ENCODE results near the gene SLC24A3. TPM values are rescaled to one million over a fixed set of nuclear protein-coding genes. Genes with fewer than 3 reads are reported as not detected.
A peak's percentile ranks its signal among the peaks of the same experiment; 100 is the strongest.

Gene SLC24A3
- total and polyA plus RNA-seq, 5 donors = 0.57 to 1.1 (median 0.76) TPM

- Histone ChIP-seq H3K27me3 (ENCODE audit: control insufficient read depth, insufficient read depth) (no peaks in the 10 kb centered on the region), H3K4me3 (ENCODE audit: low read length) (no peak overlapping the region), H3K4me1 (ENCODE audit: control insufficient read depth, insufficient read depth, low read length) (no peaks in the 10 kb centered on the region), H3K9me3 (ENCODE audit: control insufficient read depth, low read length) (no peaks in the 10 kb centered on the region), H3K27ac (ENCODE audit: low read length) (no peak overlapping the region)
- no peak for ATAC-seq
- WGBS = 74% methylated on average over 11 of the region's 11 CpGs
- intact Hi-C loops (cut with DNase I) = no loop called here
- DNase-seq = no peak
Observed at GRCh38 chr20:19256906-19257595, 44.6 kb downstream of the SLC24A3 start.

- Histone ChIP-seq H3K4me3 (ENCODE audit: low read length) (no peak overlapping the region), H3K27me3 (ENCODE audit: control insufficient read depth, insufficient read depth) (no peaks in the 10 kb centered on the region), H3K27ac (ENCODE audit: low read length) (no peak overlapping the region), H3K9me3 (ENCODE audit: control insufficient read depth, low read length) (no peaks in the 10 kb centered on the region), H3K4me1 (ENCODE audit: control insufficient read depth, insufficient read depth, low read length) (no peaks in the 10 kb centered on the region)
- intact Hi-C loops (cut with DNase I) = no loop called here
- no peak for ATAC-seq
- no peak for DNase-seq
- WGBS = 86% methylated on average over 6 of the region's 6 CpGs
Observed at GRCh38 chr20:19257865-19258264, 45.4 kb downstream of the SLC24A3 start.

- Histone ChIP-seq H3K27me3 (ENCODE audit: control insufficient read depth, insufficient read depth) (no peaks in the 10 kb centered on the region), H3K27ac (ENCODE audit: low read length) (no peak overlapping the region), H3K4me1 (ENCODE audit: control insufficient read depth, insufficient read depth, low read length) (no peaks in the 10 kb centered on the region), H3K4me3 (ENCODE audit: low read length) (no peak overlapping the region), H3K9me3 (ENCODE audit: control insufficient read depth, low read length) (no peaks in the 10 kb centered on the region)
- ATAC-seq (no peak), DNase-seq (no peak)
- 81% methylated on average over 7 of the region's 7 CpGs for WGBS
- intact Hi-C loops (cut with DNase I) = no loop called here
Observed at GRCh38 chr20:19259141-19259591, 46.7 kb downstream of the SLC24A3 start.

GRCh38 chr20:19260412-19261090 lies 48.1 kb downstream of the SLC24A3 start:
- 60% methylated on average over 9 of the region's 9 CpGs for WGBS
- DNase-seq (no peak), ATAC-seq (no peak)
- Histone ChIP-seq H3K27me3 (ENCODE audit: control insufficient read depth, insufficient read depth) (no peaks in the 10 kb centered on the region), H3K4me1 (ENCODE audit: control insufficient read depth, insufficient read depth, low read length) (no peaks in the 10 kb centered on the region), H3K27ac (ENCODE audit: low read length) (no peak overlapping the region), H3K9me3 (ENCODE audit: control insufficient read depth, low read length) (no peaks in the 10 kb centered on the region), H3K4me3 (ENCODE audit: low read length) (no peak overlapping the region)
- intact Hi-C loops (cut with DNase I) = no loop called here

GRCh38 chr20:19264191-19264590 lies 51.7 kb downstream of the SLC24A3 start:
- Histone ChIP-seq H3K9me3 (ENCODE audit: control insufficient read depth, low read length) (no peaks in the 10 kb centered on the region), H3K4me1 (ENCODE audit: control insufficient read depth, insufficient read depth, low read length) (no peaks in the 10 kb centered on the region), H3K27ac (ENCODE audit: low read length) (no peak overlapping the region), H3K4me3 (ENCODE audit: low read length) (no peak overlapping the region), H3K27me3 (ENCODE audit: control insufficient read depth, insufficient read depth) (no peaks in the 10 kb centered on the region)
- ATAC-seq = peak in 1 of 2 donors; percentile 47
- peak in 1 of 3 donors; percentile 25 for DNase-seq
- WGBS = 75% methylated on average over 7 of the region's 7 CpGs
- intact Hi-C loops (cut with DNase I) = no loop called here

- DNase-seq = no peak
Observed at GRCh38 chr20:19265646-19266374, 53.4 kb downstream of the SLC24A3 start.

GRCh38 chr20:19268426-19268825 lies 56.0 kb downstream of the SLC24A3 start:
- Histone ChIP-seq H3K4me1 (ENCODE audit: control insufficient read depth, insufficient read depth, low read length) (no peaks in the 10 kb centered on the region), H3K9me3 (ENCODE audit: control insufficient read depth, low read length) (no peaks in the 10 kb centered on the region), H3K27me3 (ENCODE audit: control insufficient read depth, insufficient read depth) (no peaks in the 10 kb centered on the region), H3K4me3 (ENCODE audit: low read length) (no peak overlapping the region), H3K27ac (ENCODE audit: low read length) (no peak overlapping the region)
- intact Hi-C loops (cut with DNase I) = no loop called here
- DNase-seq (no peak), ATAC-seq (no peak)
- WGBS = 90% methylated on average over 2 of the region's 2 CpGs

More at GRCh38 chr20:19265646-19266374, 53.4 kb downstream of the SLC24A3 start:
- no peak overlapping the region for H3K27ac ChIP-seq (ENCODE audit: low read length)
- WGBS = 89% methylated on average over 3 of the region's 3 CpGs
- no peak for ATAC-seq
- H3K27me3 ChIP-seq (ENCODE audit: control insufficient read depth, insufficient read depth) = no peaks in the 10 kb centered on the region
- no peaks in the 10 kb centered on the region for H3K4me1 ChIP-seq (ENCODE audit: control insufficient read depth, insufficient read depth, low read length)
- no peaks in the 10 kb centered on the region for H3K9me3 ChIP-seq (ENCODE audit: control insufficient read depth, low read length)
- no peak overlapping the region for H3K4me3 ChIP-seq (ENCODE audit: low read length)
- intact Hi-C loops (cut with DNase I) = no loop called here

- Histone ChIP-seq H3K27me3 (ENCODE audit: control insufficient read depth, insufficient read depth) (no peaks in the 10 kb centered on the region), H3K4me3 (ENCODE audit: low read length) (no peak overlapping the region), H3K27ac (ENCODE audit: low read length) (no peak overlapping the region), H3K4me1 (ENCODE audit: control insufficient read depth, insufficient read depth, low read length) (no peaks in the 10 kb centered on the region), H3K9me3 (ENCODE audit: control insufficient read depth, low read length) (no peaks in the 10 kb centered on the region)
- no peak for ATAC-seq
- WGBS = 86% methylated on average over 8 of the region's 8 CpGs
- DNase-seq = no peak
- intact Hi-C loops (cut with DNase I) = no loop called here
Observed at GRCh38 chr20:19269737-19270340, 57.4 kb downstream of the SLC24A3 start.

- H3K27ac ChIP-seq (ENCODE audit: low read length) = no peak overlapping the region
- intact Hi-C loops (cut with DNase I) = no loop called here
- no peak for DNase-seq
- H3K4me1 ChIP-seq (ENCODE audit: control insufficient read depth, insufficient read depth, low read length) = peaks cover 12% of the 10 kb centered on the region
- 91% methylated on average over 7 of the region's 7 CpGs for WGBS
- ATAC-seq = no peak
- H3K4me3 ChIP-seq (ENCODE audit: low read length) = no peak overlapping the region
- H3K27me3 ChIP-seq (ENCODE audit: control insufficient read depth, insufficient read depth) = no peaks in the 10 kb centered on the region
- no peaks in the 10 kb centered on the region for H3K9me3 ChIP-seq (ENCODE audit: control insufficient read depth, low read length)
Observed at GRCh38 chr20:19271879-19272651, 59.6 kb downstream of the SLC24A3 start.

GRCh38 chr20:19272976-19273654 lies 60.7 kb downstream of the SLC24A3 start:
- Histone ChIP-seq H3K27me3 (ENCODE audit: control insufficient read depth, insufficient read depth) (no peaks in the 10 kb centered on the region), H3K4me3 (ENCODE audit: low read length) (no peak overlapping the region), H3K9me3 (ENCODE audit: control insufficient read depth, low read length) (no peaks in the 10 kb centered on the region), H3K4me1 (ENCODE audit: control insufficient read depth, insufficient read depth, low read length) (peaks cover 12% of the 10 kb centered on the region), H3K27ac (ENCODE audit: low read length) (no peak overlapping the region)
- intact Hi-C loops (cut with DNase I) = no loop called here
- 87% methylated on average over 6 of the region's 6 CpGs for WGBS
- DNase-seq (no peak), ATAC-seq (no peak)

All from right cardiac atrium (tissue), 5 donors.